ENCODE results near the gene CCDC167.

The CCDC167 gene

DNA sequence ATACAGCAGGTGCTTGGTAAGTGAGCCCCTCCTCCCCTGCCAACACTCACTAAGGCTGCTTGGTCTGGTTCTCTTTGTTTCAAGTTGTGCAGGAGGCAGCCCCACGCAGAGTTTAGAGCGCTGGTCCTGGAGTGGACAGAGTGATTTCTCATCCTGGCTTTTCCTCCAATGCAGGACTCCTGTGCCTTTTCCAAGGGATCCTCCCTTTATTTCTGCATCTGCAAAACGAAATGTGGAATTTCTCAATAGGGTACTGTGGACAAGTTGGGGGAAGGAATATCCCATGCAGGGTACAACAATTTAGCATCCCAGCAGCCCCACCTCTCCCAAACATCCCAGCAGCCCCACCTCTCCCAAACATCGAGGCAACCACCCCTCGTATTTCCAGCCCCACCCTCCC, 30.6 kb upstream of the CCDC167 start:
- Histone ChIP-seq H3K27ac (no peak overlapping the region), H3K9ac (no peak overlapping the region), H3K4me2 (no peak overlapping the region), H2AFZ (ENCODE audit: low read depth) (no peak overlapping the region), H3K4me3 (IDR thresholded peaks at IDR 0.05; ENCODE audit: insufficient read depth, low read depth, low read length) (no peak overlapping the region), H3K36me3 (ENCODE audit: insufficient read depth) (no peaks in the 10 kb centered on the region), H3K79me2 (ENCODE audit: insufficient read depth, low read depth) (no peaks in the 10 kb centered on the region), H4K20me1 (ENCODE audit: insufficient read depth) (no peaks in the 10 kb centered on the region), H3K4me1 (ENCODE audit: low read depth, poor library complexity, severe bottlenecking) (no peaks in the 10 kb centered on the region), H3K27me3 (ENCODE audit: insufficient read depth, low read depth) (peaks cover 10% of the 10 kb centered on the region; the same call in 1 of the 2 replicates)
- TF ChIP-seq, protein P1, sequence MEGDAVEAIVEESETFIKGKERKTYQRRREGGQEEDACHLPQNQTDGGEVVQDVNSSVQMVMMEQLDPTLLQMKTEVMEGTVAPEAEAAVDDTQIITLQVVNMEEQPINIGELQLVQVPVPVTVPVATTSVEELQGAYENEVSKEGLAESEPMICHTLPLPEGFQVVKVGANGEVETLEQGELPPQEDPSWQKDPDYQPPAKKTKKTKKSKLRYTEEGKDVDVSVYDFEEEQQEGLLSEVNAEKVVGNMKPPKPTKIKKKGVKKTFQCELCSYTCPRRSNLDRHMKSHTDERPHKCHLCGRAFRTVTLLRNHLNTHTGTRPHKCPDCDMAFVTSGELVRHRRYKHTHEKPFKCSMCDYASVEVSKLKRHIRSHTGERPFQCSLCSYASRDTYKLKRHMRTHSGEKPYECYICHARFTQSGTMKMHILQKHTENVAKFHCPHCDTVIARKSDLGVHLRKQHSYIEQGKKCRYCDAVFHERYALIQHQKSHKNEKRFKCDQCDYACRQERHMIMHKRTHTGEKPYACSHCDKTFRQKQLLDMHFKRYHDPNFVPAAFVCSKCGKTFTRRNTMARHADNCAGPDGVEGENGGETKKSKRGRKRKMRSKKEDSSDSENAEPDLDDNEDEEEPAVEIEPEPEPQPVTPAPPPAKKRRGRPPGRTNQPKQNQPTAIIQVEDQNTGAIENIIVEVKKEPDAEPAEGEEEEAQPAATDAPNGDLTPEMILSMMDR (conservative IDR thresholded peaks at IDR 0.05; ENCODE audit: low read depth, low read length), result no peak

DNA sequence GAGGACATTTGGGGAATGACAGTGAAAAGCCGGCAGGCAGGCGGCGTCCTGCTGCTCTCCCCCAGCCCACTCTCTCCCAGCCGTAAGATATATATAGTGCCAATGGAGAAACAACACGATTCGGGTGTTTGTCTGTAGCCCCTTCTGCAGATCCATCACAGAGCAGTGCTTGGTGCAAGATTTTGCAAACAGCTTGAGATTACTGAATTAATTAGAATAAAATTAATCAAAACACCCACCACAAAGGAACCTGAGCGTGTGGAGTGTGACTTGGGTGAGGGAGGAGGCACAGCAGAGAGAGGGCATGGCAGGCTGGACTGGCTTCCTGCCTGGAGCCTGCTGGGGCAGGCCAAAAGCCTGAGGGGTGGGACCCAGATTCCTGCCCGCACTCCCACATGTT, 28.8 kb upstream of the CCDC167 start:
- Histone ChIP-seq H2AFZ (ENCODE audit: low read depth) (no peak overlapping the region), H3K4me3 (IDR thresholded peaks at IDR 0.05; ENCODE audit: insufficient read depth, low read depth, low read length) (no peak overlapping the region), H3K27ac (no peak overlapping the region), H4K20me1 (ENCODE audit: insufficient read depth) (no peaks in the 10 kb centered on the region), H3K79me2 (ENCODE audit: insufficient read depth, low read depth) (no peaks in the 10 kb centered on the region), H3K27me3 (ENCODE audit: insufficient read depth, low read depth) (peaks cover 17% of the 10 kb centered on the region; the same call in 1 of the 2 replicates), H3K4me1 (ENCODE audit: low read depth, poor library complexity, severe bottlenecking) (no peaks in the 10 kb centered on the region), H3K36me3 (ENCODE audit: insufficient read depth) (no peaks in the 10 kb centered on the region), H3K4me2 (no peak overlapping the region), H3K9ac (no peak overlapping the region)
- TF ChIP-seq, protein P1 (conservative IDR thresholded peaks at IDR 0.05; ENCODE audit: low read depth, low read length), result no peak

DNA sequence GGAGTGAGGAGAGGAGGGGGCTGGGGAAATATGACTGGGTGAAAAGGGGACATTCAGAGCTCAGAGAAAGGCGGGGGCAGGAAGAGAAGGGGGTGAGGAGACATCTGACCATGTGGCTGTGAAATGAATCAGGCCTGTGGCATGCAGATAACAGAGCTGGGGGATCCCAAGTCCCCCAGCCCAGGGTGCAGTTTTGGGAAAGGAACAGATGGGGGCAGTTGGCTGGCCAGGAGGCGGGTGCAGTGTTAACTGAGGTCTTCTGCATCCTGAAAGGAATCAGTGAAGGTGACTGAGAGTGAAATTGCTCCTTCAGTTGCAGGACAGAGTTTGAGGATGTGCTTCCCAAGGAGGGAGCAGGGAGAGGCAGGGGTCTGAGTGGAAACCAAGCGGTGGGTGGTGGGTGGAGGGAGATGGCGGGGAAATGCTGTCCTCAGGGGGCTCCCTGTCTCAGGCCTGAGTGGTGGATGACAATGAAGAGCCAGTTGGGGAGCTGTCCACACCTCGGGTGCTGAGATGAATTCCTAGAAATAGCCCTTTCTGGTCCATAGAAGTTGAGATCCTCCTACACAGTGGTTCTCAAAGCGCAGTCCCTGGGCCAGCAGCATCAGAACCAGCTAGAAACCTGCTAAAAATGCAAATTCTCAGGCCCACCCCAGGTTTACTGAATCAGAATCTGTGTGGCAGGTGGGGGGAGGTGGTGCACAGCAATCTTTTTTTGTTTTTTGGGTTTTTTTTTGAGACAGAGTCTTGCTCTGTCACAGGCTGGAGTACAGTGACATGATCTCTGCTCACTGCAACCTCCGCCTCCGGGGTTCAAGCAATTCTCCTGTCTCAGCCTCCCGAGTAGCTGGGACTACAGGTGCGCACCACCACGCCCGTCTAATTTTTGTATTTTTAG, 26.0 kb upstream of the CCDC167 start:
- peaks cover 13% of the 10 kb centered on the region; the same call in 1 of the 2 replicates for H3K27me3 ChIP-seq (ENCODE audit: insufficient read depth, low read depth)
- no peak overlapping the region for H3K4me3 ChIP-seq (IDR thresholded peaks at IDR 0.05; ENCODE audit: insufficient read depth, low read depth, low read length)
- H3K4me1 ChIP-seq (ENCODE audit: low read depth, poor library complexity, severe bottlenecking), result peaks cover 12% of the 10 kb centered on the region
- no peak overlapping the region for H2AFZ ChIP-seq (ENCODE audit: low read depth)
- H3K27ac ChIP-seq, result no peak overlapping the region
- no peaks in the 10 kb centered on the region for H3K36me3 ChIP-seq (ENCODE audit: insufficient read depth)
- TF ChIP-seq, protein P1 (conservative IDR thresholded peaks at IDR 0.05; ENCODE audit: low read depth, low read length), result no peak
- no peaks in the 10 kb centered on the region for H3K79me2 ChIP-seq (ENCODE audit: insufficient read depth, low read depth)
- H3K4me2 ChIP-seq, result no peak overlapping the region
- H4K20me1 ChIP-seq (ENCODE audit: insufficient read depth), result no peaks in the 10 kb centered on the region
- H3K9ac ChIP-seq, result no peak overlapping the region

GRCh38 chr6:37524970-37525318, 25.3 kb upstream of the CCDC167 start:
- Histone ChIP-seq H3K4me1 (ENCODE audit: low read depth, poor library complexity, severe bottlenecking) (peaks cover 12% of the 10 kb centered on the region), H3K4me3 (IDR thresholded peaks at IDR 0.05; ENCODE audit: insufficient read depth, low read depth, low read length) (no peak overlapping the region), H3K36me3 (ENCODE audit: insufficient read depth) (no peaks in the 10 kb centered on the region), H3K79me2 (ENCODE audit: insufficient read depth, low read depth) (no peaks in the 10 kb centered on the region), H3K4me2 (no peak overlapping the region), H2AFZ (ENCODE audit: low read depth) (no peak overlapping the region), H3K27ac (no peak overlapping the region), H4K20me1 (ENCODE audit: insufficient read depth) (no peaks in the 10 kb centered on the region), H3K9ac (no peak overlapping the region), H3K27me3 (ENCODE audit: insufficient read depth, low read depth) (peaks cover 11% of the 10 kb centered on the region; the same call in 1 of the 2 replicates)
- TF ChIP-seq, protein P1 (conservative IDR thresholded peaks at IDR 0.05; ENCODE audit: low read depth, low read length), result no peak

Measured in KMS-11 (cell line).